GM12878 (cell line): ENCODE results near the gene IFI6. TPM values are rescaled to one million over a fixed set of nuclear protein-coding genes. Genes with fewer than 3 reads are reported as not detected.
A peak's percentile ranks its signal among the peaks of the same experiment; 100 is the strongest.

ENCODE experiments used
- ATAC-seq: fragments of 200-7000 bp; cut with Tn5 transposase; 3 replicates; pipeline ENCODE4 v1.9.1; 2020; ENCODE audit warnings: mild to moderate bottlenecking, moderate library complexity
- BruUV-seq: library from RNA; stranded (reverse); fragments of 400-500 nt; replicated peaks from 2 replicates; lab custom pipeline; 2021; lab: Mats Ljungman, UMichigan
- CTCF ChIA-PET: fragments of 300-600 bp; sonication (Branson Sonifier 250); formaldehyde crosslinking; extraction: SDS; loops from one replicate; lab custom pipeline; 2021; ENCODE audit warnings: inconsistent platforms; lab: Yijun Ruan, JAX
- POLR2A ChIA-PET: fragments of 350-600 bp; formaldehyde crosslinking; extraction: SDS; loops from one replicate; lab custom pipeline; 2021; ENCODE audit warnings: inconsistent platforms; lab: Charles Lee
- RAD21 ChIA-PET: fragments of 300-600 bp; sonication (Branson Sonifier 250); formaldehyde crosslinking; loops from one replicate; lab custom pipeline; 2023; ENCODE audit warnings: antibody characterized with exemption; ENCODE audit not compliant: unreplicated experiment; lab: Charles Lee
- SMC1A ChIA-PET: fragments of 300-600 bp; sonication (Branson Sonifier 250); formaldehyde crosslinking; loops from one replicate; lab custom pipeline; 2023; ENCODE audit not compliant: unreplicated experiment, uncharacterized antibody; lab: Charles Lee
- DNase-seq: peaks from one replicate; pipeline ENCODE4 v3.0.0-alpha.2; 2011; ENCODE audit warnings: low read depth, low spot score
- FAIRE-seq: peaks from 3 replicates; lab custom pipeline; 2011; peaks lifted over from hg19 to GRCh38; lab: Jason Lieb, UNC
- H2AFZ ChIP-seq: 2 replicates; pipeline ENCODE4 v1.6.0; 2011; ENCODE audit warnings: low read depth, low read length, control low read depth; ENCODE audit not compliant: control insufficient read depth
- H3K27ac ChIP-seq: 2 replicates; pipeline ENCODE4 v1.5.1; 2011; ENCODE audit warnings: control low read depth; ENCODE audit not compliant: control insufficient read depth, insufficient read depth
- H3K27me3 ChIP-seq, 2 experiments: replicated peaks in 1 of 2; 2 replicates each; pipeline versions ENCODE4 v1.6.0 to v1.6.1; 2011; ENCODE audit warnings: low read length in 1 of 2; ENCODE audit not compliant: control insufficient read depth in 2 of 2, insufficient read depth in 2 of 2
- H3K36me3 ChIP-seq, 2 experiments: 2 replicates each; pipeline ENCODE4 v1.5.1; 2011; ENCODE audit warnings: low read length in 1 of 2; ENCODE audit not compliant: control insufficient read depth in 2 of 2, insufficient read depth in 2 of 2
- H3K4me1 ChIP-seq: 2 replicates; pipeline ENCODE4 v1.6.1; 2011; ENCODE audit warnings: mild to moderate bottlenecking, low read length, moderate library complexity, mixed read lengths; ENCODE audit not compliant: control insufficient read depth, insufficient read depth
- H3K4me2 ChIP-seq: 2 replicates; pipeline ENCODE4 v1.6.0; 2011; ENCODE audit warnings: control low read depth; ENCODE audit not compliant: control insufficient read depth, insufficient read depth
- H3K4me3 ChIP-seq: fragments of 200-600 bp; sonication (generic); 2 replicates; pipeline ENCODE4 v1.5.1; 2016
- H3K79me2 ChIP-seq: 2 replicates; pipeline ENCODE4 v1.6.0; 2011; ENCODE audit warnings: low read length; ENCODE audit not compliant: control insufficient read depth, insufficient read depth
- H3K9ac ChIP-seq: 2 replicates; pipeline ENCODE4 v1.8.0; 2011; ENCODE audit warnings: low read length, control low read depth, mixed read lengths; ENCODE audit not compliant: control insufficient read depth, insufficient read depth
- H3K9me3 ChIP-seq: replicated peaks from 3 replicates; pipeline ENCODE4 v1.5.1; 2011; ENCODE audit warnings: mild to moderate bottlenecking, low read length; ENCODE audit not compliant: control insufficient read depth, insufficient read depth
- H4K20me1 ChIP-seq: 2 replicates; pipeline ENCODE4 v1.6.0; 2011; ENCODE audit not compliant: control insufficient read depth, insufficient read depth
- BHLHE40 ChIP-seq, 2 experiments: fragments of 450-650 bp in 1 of 2; IDR thresholded peaks; 2 replicates each; pipeline ENCODE4 v1.6.1; 2011 to 2017; ENCODE audit warnings: low read depth in 2 of 2, borderline replicate concordance in 1 of 2, improper control_type of control experiment in 1 of 2, low read length in 1 of 2, mild to moderate bottlenecking in 1 of 2
- ESRRA ChIP-seq: IDR thresholded peaks from 2 replicates; pipeline ENCODE4 v1.6.1; 2012; ENCODE audit warnings: mild to moderate bottlenecking, low read length, improper control_type of control experiment
- HDAC6 ChIP-seq: fragments of 200-600 bp; sonication (generic); IDR thresholded peaks from one replicate; pipeline ENCODE4 v1.8.0; 2017; ENCODE audit warnings: antibody characterized with exemption; ENCODE audit not compliant: unreplicated experiment
- IKZF2 ChIP-seq, 2 experiments: fragments of 450-650 bp; IDR thresholded peaks; 2 replicates each; pipeline ENCODE4 v1.6.1; 2017; ENCODE audit warnings: mild to moderate bottlenecking in 2 of 2, moderate library complexity in 2 of 2
- MEF2B ChIP-seq: fragments of 450-650 bp; IDR thresholded peaks from 2 replicates; pipeline ENCODE4 v1.6.1; 2018; ENCODE audit warnings: mild to moderate bottlenecking, moderate library complexity; ENCODE audit not compliant: partially characterized antibody, poor library complexity, severe bottlenecking
- SIX5 ChIP-seq: IDR thresholded peaks from 2 replicates; pipeline ENCODE4 v1.6.1; 2011; ENCODE audit warnings: mild to moderate bottlenecking, low read depth, low read length, moderate library complexity; ENCODE audit not compliant: severe bottlenecking
- STAT1 ChIP-seq: fragments of 450-650 bp; conservative IDR thresholded peaks from 2 replicates; pipeline ENCODE4 v1.6.1; 2014; ENCODE audit warnings: antibody characterized with exemption, mild to moderate bottlenecking
- WRNIP1 ChIP-seq: IDR thresholded peaks from 2 replicates; pipeline ENCODE4 v1.6.1; 2011; ENCODE audit warnings: low read depth, low read length, improper control_type of control experiment, borderline replicate concordance
- ZNF207 ChIP-seq: fragments of 450-650 bp; IDR thresholded peaks from 2 replicates; pipeline ENCODE4 v1.6.1; 2014; ENCODE audit warnings: antibody characterized with exemption, mild to moderate bottlenecking, borderline replicate concordance
- ZNF384 ChIP-seq: IDR thresholded peaks from 2 replicates; pipeline ENCODE4 v1.6.1; 2012; ENCODE audit warnings: low read depth, mild to moderate bottlenecking, low read length, improper control_type of control experiment, borderline replicate concordance
- WGBS: methylation state at CpG from one replicate; pipeline ENCODE4 v1.1.6; 2016; ENCODE audit warnings: low lambda C conversion rate; ENCODE audit not compliant: insufficient replicate concordance, insufficient coverage; ENCODE audit errors: missing lambda C conversion rate; 5-methylcytosine and 5-hydroxymethylcytosine counted together
- in situ Hi-C: fragments of 300-500 bp; cut with MboI; formaldehyde crosslinking; loops from 9 replicates; pipeline ENCODE4 v1.14.3; 2018; ENCODE audit warnings: mixed read lengths
- intact Hi-C: fragments of 100-400 bp; cut with micrococcal nuclease; formaldehyde crosslinking; loops from one replicate; pipeline ENCODE4 v1.14.2; 2022; ENCODE audit not compliant: unreplicated experiment
- polyA plus RNA-seq, 11 experiments: library from polyadenylated mRNA; depleted of rRNA in 4 of 11; unstranded in 6 of 11; stranded (reverse) in 5 of 11; fragments of >200 nt; fragmentation: Nextera tagmentation in 4 of 11; fragmentation: Illumina TruSeq in 1 of 11; extraction: Ambion mirVana in 4 of 11; extraction: Trizol in 1 of 11; gene quantifications; 1 replicate in 1 of 11; 2 replicates in 10 of 11; pipeline versions ENCODE4 v1.2.1 to v1.2.3, GENCODE V29; 2011 to 2016; ENCODE audit warnings: inconsistent platforms in 2 of 11, missing spikeins in 2 of 11, low read depth in 1 of 11
- total RNA-seq, 4 experiments: library from RNA; depleted of rRNA in 3 of 4; stranded (reverse); fragments of >200 nt in 3 of 4; fragmentation: Illumina TruSeq in 1 of 4; extraction: Trizol in 1 of 4; gene quantifications; 2 replicates each; pipeline versions ENCODE4 v1.2.1 to v1.2.3, GENCODE V29; 2013 to 2021
- TF ChIP-seq, protein P1 (sequence below): fragments of 450-650 bp; IDR thresholded peaks from 2 replicates; pipeline ENCODE4 v1.6.1; 2016; ENCODE audit warnings: mild to moderate bottlenecking
- TF ChIP-seq, protein P2 (sequence below): fragments of 450-650 bp; IDR thresholded peaks from 2 replicates; pipeline ENCODE4 v1.6.1; 2017; ENCODE audit warnings: antibody characterized with exemption, mild to moderate bottlenecking, moderate library complexity

IFI6 gene
- total and polyA plus RNA-seq, 10 of the 15 experiments (the other 5 are each of a cell fraction or from before 2014, with no cell fraction given): 5.6 to 123 (median 69.0) TPM

DNA sequence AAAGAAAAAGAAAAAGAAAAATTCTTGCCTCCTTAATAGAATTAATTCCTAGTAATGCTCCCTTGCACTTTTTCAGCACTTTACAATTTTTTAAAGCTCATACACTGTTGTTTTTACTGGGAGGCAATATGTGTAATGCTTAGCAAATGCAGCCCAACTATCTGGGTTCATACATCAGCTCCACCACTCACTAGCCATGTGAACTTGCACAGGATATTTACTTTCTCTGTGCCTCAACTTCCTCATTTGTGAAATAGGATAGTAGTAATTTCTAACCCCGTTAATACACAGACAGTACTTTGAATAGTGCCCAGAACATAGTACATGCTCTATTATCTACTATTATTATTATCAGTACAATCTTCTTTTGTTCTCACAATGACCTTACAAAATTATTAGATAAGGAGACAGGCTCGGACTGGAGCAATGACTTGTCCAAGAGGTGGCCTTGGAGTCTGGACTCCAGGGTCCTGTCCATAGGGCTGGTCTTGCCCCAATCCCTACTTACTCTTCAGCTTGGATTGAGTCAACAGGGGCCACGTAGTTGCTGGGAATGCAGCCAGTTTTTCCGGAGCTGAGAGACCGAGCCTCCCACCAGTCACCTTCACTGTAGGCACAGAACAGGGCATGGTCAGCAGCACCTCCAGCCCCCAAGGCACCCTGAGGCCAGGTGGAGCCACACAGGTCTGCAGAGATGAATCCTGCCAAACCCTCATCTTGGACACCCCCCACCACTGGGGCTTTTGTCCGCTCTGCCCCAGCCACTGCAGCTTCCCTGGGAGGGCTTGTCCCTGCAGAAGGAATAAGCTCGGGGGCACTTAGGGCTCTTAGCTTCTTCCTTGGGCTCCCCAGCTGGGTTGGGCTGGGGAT lies 50.7 kb downstream of the IFI6 start:
- in situ Hi-C loops: no loop called here
- no peak for FAIRE-seq
- intact Hi-C loops: no loop called here

More for the DNA sequence above, 50.7 kb downstream of the IFI6 start:
- H3K4me2 ChIP-seq: peak overlapping the region; percentile 21; the same call in 1 of the 2 replicates
- SMC1A ChIA-PET: interaction anchor here (1.8 to 10.2 kb wide), 4 partner anchors 9 to 41 kb away, joined by 5 to 114 read pairs (median 80); no protein-coding TSS in a partner anchor
- H2AFZ ChIP-seq: no peak overlapping the region
- peaks cover 13 to 17% of the 10 kb centered on the region in 2 experiments; a peak in 3 of 4 replicates for H3K36me3 ChIP-seq
- CTCF ChIA-PET: interaction anchor here (0.8 to 17.2 kb wide), 10 partner anchors 9 to 65 kb away, joined by 3 to 208 read pairs (median 5); partner anchors contain the start of genes AHDC1 and IFI6
- POLR2A ChIA-PET: interaction anchor here (0.7 to 6.3 kb wide), 9 partner anchors 9 to 152 kb away, joined by 3 to 68 read pairs (median 7); partner anchors contain the start of gene STX12
- no peaks in the 10 kb centered on the region for H3K9me3 ChIP-seq
- 78% methylated on average over 7 of the region's 7 CpGs for WGBS
- DNase-seq (no peak), ATAC-seq (no peak)
- H3K9ac ChIP-seq: no peak overlapping the region
- peaks cover 47% of the 10 kb centered on the region for H3K4me1 ChIP-seq
- no peak for TF ChIP-seq ZNF384
- TF ChIP-seq IKZF2 (IDR thresholded peaks at IDR 0.05): no peak
- TF ChIP-seq BHLHE40 (IDR thresholded peaks at IDR 0.05; ENCODE audit: borderline replicate concordance in 1 of 2, low read depth in 2 of 2, low read length in 1 of 2): no peak
- TF ChIP-seq SIX5: no peak
- no peak for TF ChIP-seq STAT1
- no peak for TF ChIP-seq ZNF207
- TF ChIP-seq, protein P1, sequence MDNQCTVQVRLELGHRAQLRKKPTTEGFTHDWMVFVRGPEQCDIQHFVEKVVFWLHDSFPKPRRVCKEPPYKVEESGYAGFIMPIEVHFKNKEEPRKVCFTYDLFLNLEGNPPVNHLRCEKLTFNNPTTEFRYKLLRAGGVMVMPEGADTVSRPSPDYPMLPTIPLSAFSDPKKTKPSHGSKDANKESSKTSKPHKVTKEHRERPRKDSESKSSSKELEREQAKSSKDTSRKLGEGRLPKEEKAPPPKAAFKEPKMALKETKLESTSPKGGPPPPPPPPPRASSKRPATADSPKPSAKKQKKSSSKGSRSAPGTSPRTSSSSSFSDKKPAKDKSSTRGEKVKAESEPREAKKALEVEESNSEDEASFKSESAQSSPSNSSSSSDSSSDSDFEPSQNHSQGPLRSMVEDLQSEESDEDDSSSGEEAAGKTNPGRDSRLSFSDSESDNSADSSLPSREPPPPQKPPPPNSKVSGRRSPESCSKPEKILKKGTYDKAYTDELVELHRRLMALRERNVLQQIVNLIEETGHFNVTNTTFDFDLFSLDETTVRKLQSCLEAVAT: no peak
- no peak for TF ChIP-seq MEF2B
- TF ChIP-seq, protein P2, sequence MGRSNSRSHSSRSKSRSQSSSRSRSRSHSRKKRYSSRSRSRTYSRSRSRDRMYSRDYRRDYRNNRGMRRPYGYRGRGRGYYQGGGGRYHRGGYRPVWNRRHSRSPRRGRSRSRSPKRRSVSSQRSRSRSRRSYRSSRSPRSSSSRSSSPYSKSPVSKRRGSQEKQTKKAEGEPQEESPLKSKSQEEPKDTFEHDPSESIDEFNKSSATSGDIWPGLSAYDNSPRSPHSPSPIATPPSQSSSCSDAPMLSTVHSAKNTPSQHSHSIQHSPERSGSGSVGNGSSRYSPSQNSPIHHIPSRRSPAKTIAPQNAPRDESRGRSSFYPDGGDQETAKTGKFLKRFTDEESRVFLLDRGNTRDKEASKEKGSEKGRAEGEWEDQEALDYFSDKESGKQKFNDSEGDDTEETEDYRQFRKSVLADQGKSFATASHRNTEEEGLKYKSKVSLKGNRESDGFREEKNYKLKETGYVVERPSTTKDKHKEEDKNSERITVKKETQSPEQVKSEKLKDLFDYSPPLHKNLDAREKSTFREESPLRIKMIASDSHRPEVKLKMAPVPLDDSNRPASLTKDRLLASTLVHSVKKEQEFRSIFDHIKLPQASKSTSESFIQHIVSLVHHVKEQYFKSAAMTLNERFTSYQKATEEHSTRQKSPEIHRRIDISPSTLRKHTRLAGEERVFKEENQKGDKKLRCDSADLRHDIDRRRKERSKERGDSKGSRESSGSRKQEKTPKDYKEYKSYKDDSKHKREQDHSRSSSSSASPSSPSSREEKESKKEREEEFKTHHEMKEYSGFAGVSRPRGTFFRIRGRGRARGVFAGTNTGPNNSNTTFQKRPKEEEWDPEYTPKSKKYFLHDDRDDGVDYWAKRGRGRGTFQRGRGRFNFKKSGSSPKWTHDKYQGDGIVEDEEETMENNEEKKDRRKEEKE: no peak
- no peak for TF ChIP-seq ESRRA
- no peak for TF ChIP-seq WRNIP1
- TF ChIP-seq HDAC6: no peak
- TF ChIP-seq, all 136 proteins: peak for 0
- Histone ChIP-seq H3K27ac (no peak overlapping the region; the same call in 1 of the 2 replicates), H3K79me2 (peaks cover 39% of the 10 kb centered on the region), H3K27me3 (no peaks in the 10 kb centered on the region), H4K20me1 (no peaks in the 10 kb centered on the region), H3K4me3 (no peak overlapping the region)
- RAD21 ChIA-PET: interaction anchor here (1.2 to 17.1 kb wide), 5 partner anchors 11 to 48 kb away, joined by 3 to 183 read pairs (median 8); no protein-coding TSS in a partner anchor
- no TSS peak for BruUV-seq
